GM18907 (cell line): ENCODE data around the gene TRIM33.
"Not testable (repeated sequence)": the region's sequence is repeated elsewhere in the genome, so short reads cannot be mapped to it uniquely, and the experiment has no call there.

Experiments
- ATAC-seq: cut with Tn5 transposase; IDR thresholded peaks from one replicate; pipeline ENCODE4 v1.9.1; 2021; ENCODE audit warnings: mild to moderate bottlenecking, moderate library complexity; ENCODE audit not compliant: unreplicated experiment

TRIM33 gene

GRCh38 chr1:114468047-114468446, 43.0 kb downstream of the TRIM33 start:
- peak; percentile 55 for ATAC-seq

GRCh38 chr1:114467491-114467890, 43.5 kb downstream of the TRIM33 start:
- ATAC-seq = peak; percentile 79

GRCh38 chr1:114466334-114467014, 44.5 kb downstream of the TRIM33 start:
- ATAC-seq = no peak

- ATAC-seq = no peak
These were observed 48.0 kb downstream of the TRIM33 start for GRCh38 chr1:114462963-114463362.

GRCh38 chr1:114462341-114462740, 48.7 kb downstream of the TRIM33 start:
- ATAC-seq = no peak

GRCh38 chr1:114458237-114458777, 52.7 kb downstream of the TRIM33 start:
- ATAC-seq = no peak

- ATAC-seq = no peak
These were observed 53.2 kb downstream of the TRIM33 start for GRCh38 chr1:114457675-114458236.

GRCh38 chr1:114456586-114456985, 54.4 kb downstream of the TRIM33 start:
- ATAC-seq = no peak

GRCh38 chr1:114455102-114455785, 55.8 kb downstream of the TRIM33 start:
- no peak for ATAC-seq

GRCh38 chr1:114454539-114454938, 56.5 kb downstream of the TRIM33 start:
- no peak for ATAC-seq

- no peak for ATAC-seq
These were observed 57.6 kb downstream of the TRIM33 start for GRCh38 chr1:114453361-114453784.

GRCh38 chr1:114448370-114449036, 62.5 kb downstream of the TRIM33 start:
- no peak for ATAC-seq

- no peak for ATAC-seq
These were observed 64.8 kb downstream of the TRIM33 start for GRCh38 chr1:114446198-114446597.

GRCh38 chr1:114443226-114443625, 67.8 kb downstream of the TRIM33 start:
- ATAC-seq = not testable (repeated sequence)

- no peak for ATAC-seq
These were observed 69.7 kb downstream of the TRIM33 start for GRCh38 chr1:114441332-114441731.

GRCh38 chr1:114439369-114439768, 71.6 kb downstream of the TRIM33 start:
- no peak for ATAC-seq

- no peak for ATAC-seq
These were observed 73.2 kb downstream of the TRIM33 start for GRCh38 chr1:114437812-114438211.

GRCh38 chr1:114436799-114437198, 74.2 kb downstream of the TRIM33 start:
- ATAC-seq = no peak

GRCh38 chr1:114435088-114435715, 75.8 kb downstream of the TRIM33 start:
- ATAC-seq = no peak

GRCh38 chr1:114431026-114431425, 80.0 kb downstream of the TRIM33 start:
- ATAC-seq = no peak
